DOHH2 (cell line): ENCODE results near the gene SCFD2.

Source experiments
- EZH2phosphoT487 ChIP-seq: fragments of 200-600 bp; sonication (generic); IDR thresholded peaks from 2 replicates; pipeline ENCODE4 v1.6.1; 2017; ENCODE audit warnings: borderline replicate concordance, mild to moderate bottlenecking, antibody characterized with exemption, low read length, moderate library complexity, mixed read lengths
- TF ChIP-seq, protein P1 (sequence below): fragments of 200-600 bp; sonication (generic); IDR thresholded peaks from one replicate; pipeline ENCODE4 v1.5.1; 2014; ENCODE audit warnings: antibody characterized with exemption, mild to moderate bottlenecking, low read depth, low read length; ENCODE audit not compliant: poor library complexity, severe bottlenecking

DNA sequence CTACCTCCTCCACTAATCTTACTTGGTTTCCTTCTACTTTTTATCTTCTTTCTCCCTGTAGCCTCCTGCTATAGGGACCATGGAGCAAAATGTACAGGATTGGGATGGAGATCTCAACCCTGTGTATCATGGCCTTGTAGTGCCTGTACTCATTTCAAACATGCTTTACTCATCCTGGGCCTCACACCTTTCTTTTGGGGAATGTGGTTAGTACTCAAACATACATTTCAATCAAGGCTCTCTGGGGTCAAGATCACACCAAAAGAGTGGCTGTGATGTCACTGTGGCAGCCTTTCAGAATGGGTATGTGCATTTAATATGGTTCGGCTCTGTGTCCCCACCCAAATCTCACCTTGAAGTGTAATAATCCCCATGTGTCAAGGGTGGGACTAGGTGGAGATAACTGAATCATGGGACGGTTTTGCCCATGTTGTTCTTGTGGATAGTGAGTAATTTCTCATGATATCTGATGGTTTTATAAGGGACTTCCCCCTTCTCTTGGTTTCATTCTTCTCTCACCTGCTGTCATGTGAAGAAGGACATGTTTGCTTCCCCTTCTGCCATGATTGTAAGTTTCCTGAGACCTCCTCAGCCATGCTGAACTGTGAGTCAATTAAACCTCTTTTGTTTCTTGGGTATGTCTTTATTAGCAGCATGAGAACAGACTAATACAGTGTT, 298.6 kb downstream of the SCFD2 start:
- TF ChIP-seq, protein P1, sequence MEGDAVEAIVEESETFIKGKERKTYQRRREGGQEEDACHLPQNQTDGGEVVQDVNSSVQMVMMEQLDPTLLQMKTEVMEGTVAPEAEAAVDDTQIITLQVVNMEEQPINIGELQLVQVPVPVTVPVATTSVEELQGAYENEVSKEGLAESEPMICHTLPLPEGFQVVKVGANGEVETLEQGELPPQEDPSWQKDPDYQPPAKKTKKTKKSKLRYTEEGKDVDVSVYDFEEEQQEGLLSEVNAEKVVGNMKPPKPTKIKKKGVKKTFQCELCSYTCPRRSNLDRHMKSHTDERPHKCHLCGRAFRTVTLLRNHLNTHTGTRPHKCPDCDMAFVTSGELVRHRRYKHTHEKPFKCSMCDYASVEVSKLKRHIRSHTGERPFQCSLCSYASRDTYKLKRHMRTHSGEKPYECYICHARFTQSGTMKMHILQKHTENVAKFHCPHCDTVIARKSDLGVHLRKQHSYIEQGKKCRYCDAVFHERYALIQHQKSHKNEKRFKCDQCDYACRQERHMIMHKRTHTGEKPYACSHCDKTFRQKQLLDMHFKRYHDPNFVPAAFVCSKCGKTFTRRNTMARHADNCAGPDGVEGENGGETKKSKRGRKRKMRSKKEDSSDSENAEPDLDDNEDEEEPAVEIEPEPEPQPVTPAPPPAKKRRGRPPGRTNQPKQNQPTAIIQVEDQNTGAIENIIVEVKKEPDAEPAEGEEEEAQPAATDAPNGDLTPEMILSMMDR, result no peak
- no peak for TF ChIP-seq EZH2phosphoT487
